Measurements from ENCODE around the gene GMDS.

DNA sequence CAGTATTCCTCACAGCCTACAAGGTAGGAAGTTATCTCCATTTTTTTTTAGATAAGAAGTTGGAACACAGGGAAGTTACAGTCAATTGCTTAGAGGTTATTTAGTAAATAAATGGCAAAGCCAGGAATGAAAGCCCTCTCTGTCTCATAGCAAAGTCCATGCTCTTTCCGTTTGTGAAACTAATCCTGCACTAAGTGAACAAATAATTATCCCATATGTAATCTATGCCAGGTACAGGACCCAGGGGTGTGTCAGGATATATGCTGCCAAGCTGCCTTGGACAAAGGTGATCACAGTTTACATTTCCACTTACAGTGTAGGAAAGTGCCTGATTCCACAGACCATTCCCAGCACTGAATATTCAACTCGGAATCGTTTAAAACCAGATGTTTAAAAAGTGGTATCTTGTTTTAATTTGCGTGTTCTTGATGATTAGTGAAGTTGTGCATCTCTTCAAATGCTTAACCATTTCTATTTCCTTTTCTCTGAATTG, 13.6 kb upstream of the GMDS start:
- TF ChIP-seq, protein P1, sequence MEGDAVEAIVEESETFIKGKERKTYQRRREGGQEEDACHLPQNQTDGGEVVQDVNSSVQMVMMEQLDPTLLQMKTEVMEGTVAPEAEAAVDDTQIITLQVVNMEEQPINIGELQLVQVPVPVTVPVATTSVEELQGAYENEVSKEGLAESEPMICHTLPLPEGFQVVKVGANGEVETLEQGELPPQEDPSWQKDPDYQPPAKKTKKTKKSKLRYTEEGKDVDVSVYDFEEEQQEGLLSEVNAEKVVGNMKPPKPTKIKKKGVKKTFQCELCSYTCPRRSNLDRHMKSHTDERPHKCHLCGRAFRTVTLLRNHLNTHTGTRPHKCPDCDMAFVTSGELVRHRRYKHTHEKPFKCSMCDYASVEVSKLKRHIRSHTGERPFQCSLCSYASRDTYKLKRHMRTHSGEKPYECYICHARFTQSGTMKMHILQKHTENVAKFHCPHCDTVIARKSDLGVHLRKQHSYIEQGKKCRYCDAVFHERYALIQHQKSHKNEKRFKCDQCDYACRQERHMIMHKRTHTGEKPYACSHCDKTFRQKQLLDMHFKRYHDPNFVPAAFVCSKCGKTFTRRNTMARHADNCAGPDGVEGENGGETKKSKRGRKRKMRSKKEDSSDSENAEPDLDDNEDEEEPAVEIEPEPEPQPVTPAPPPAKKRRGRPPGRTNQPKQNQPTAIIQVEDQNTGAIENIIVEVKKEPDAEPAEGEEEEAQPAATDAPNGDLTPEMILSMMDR (IDR thresholded peaks at IDR 0.05 in 4 of 5, conservative IDR thresholded peaks at IDR 0.05 in 1 of 5), result no peak
- no peak for TF ChIP-seq POLR2A (IDR thresholded peaks at IDR 0.05)

All from gastrocnemius medialis (tissue), 4 donors.